ENCODE results near the gene S100A9.
"Not testable (repeated sequence)": the region's sequence is repeated elsewhere in the genome, so short reads cannot be mapped to it uniquely, and the experiment has no call there.

The S100A9 gene

GRCh38 chr1:153390938-153391710, 33.5 kb downstream of the S100A9 start, which contains the start of gene S100A8:
Gene S100A8, minus strand, starts transcription at chr1:153391073. Its CDS starts 538 bp downstream, at chr1:153390535.
- DNase-seq, result peak; percentile 60

- no peak for DNase-seq
Measured at GRCh38 chr1:153392258-153392657, 34.6 kb downstream of the S100A9 start.

- DNase-seq, result no peak
Measured at GRCh38 chr1:153392822-153393221, 35.2 kb downstream of the S100A9 start.

- DNase-seq, result no peak
Measured at GRCh38 chr1:153393926-153394325, 36.3 kb downstream of the S100A9 start.

GRCh38 chr1:153394391-153394790, 36.7 kb downstream of the S100A9 start:
- no peak for DNase-seq

- no peak for DNase-seq
Measured at GRCh38 chr1:153395136-153395685, 37.6 kb downstream of the S100A9 start.

GRCh38 chr1:153395776-153396175, 38.1 kb downstream of the S100A9 start:
- DNase-seq, result no peak

- no peak for DNase-seq
Measured at GRCh38 chr1:153396461-153396860, 38.8 kb downstream of the S100A9 start.

- DNase-seq, result no peak
Measured at GRCh38 chr1:153397051-153397923, 39.6 kb downstream of the S100A9 start.

GRCh38 chr1:153397924-153398651, 40.4 kb downstream of the S100A9 start:
- no peak for DNase-seq

- no peak for DNase-seq
Measured at GRCh38 chr1:153399401-153400055, 41.9 kb downstream of the S100A9 start.

GRCh38 chr1:153400244-153400643, 42.6 kb downstream of the S100A9 start:
- peak; percentile 9 for DNase-seq

GRCh38 chr1:153401461-153401860, 43.8 kb downstream of the S100A9 start:
- DNase-seq, result no peak

- DNase-seq, result no peak
Measured at GRCh38 chr1:153402226-153402625, 44.6 kb downstream of the S100A9 start.

GRCh38 chr1:153403421-153404085, 45.9 kb downstream of the S100A9 start:
- DNase-seq, result no peak

- no peak for DNase-seq
Measured at GRCh38 chr1:153404086-153404635, 46.5 kb downstream of the S100A9 start.

GRCh38 chr1:153404768-153405167, 47.1 kb downstream of the S100A9 start:
- no peak for DNase-seq

- DNase-seq, result not testable (repeated sequence)
Measured at GRCh38 chr1:153405825-153406599, 48.4 kb downstream of the S100A9 start.

GRCh38 chr1:153407274-153407673, 49.6 kb downstream of the S100A9 start:
- not testable (repeated sequence) for DNase-seq
